HL-60 (cell line): ENCODE measurements around the gene MACC1.
A peak's percentile ranks its signal among the peaks of the same experiment; 100 is the strongest.

ENCODE experiments used
- DNase-seq, 2 experiments: peaks; one replicate each; pipeline ENCODE4 v3.0.0-alpha.2; 2010 to 2020; ENCODE audit warnings: low read depth in 1 of 2, low spot score in 1 of 2
- H3K27ac ChIP-seq: fragments of 250-450 bp; sonication (Bioruptor Pico); replicated peaks from 2 replicates; pipeline ENCODE4 v1.5.1; 2020; ENCODE audit warnings: mild to moderate bottlenecking, moderate library complexity
- H3K27me3 ChIP-seq: fragments of 250-450 bp; sonication (Bioruptor Pico); 2 replicates; pipeline ENCODE4 v1.5.1; 2021; ENCODE audit warnings: mild to moderate bottlenecking, moderate library complexity; ENCODE audit not compliant: insufficient read depth, poor library complexity, severe bottlenecking
- H3K4me3 ChIP-seq: replicated peaks from 2 replicates; pipeline ENCODE4 v1.5.1; 2011; ENCODE audit warnings: mild to moderate bottlenecking, control low read depth, low read length; ENCODE audit not compliant: insufficient read depth
- GABPA ChIP-seq: IDR thresholded peaks from 2 replicates; pipeline ENCODE4 v1.6.1; 2012; ENCODE audit warnings: low read depth
- POLR2AphosphoS5 ChIP-seq: IDR thresholded peaks from 2 replicates; pipeline ENCODE4 v1.6.1; 2012; ENCODE audit warnings: low read depth
- SPI1 ChIP-seq: IDR thresholded peaks from 2 replicates; pipeline ENCODE4 v1.6.1; 2012; ENCODE audit warnings: low read depth, mild to moderate bottlenecking, borderline replicate concordance
- TF ChIP-seq, protein P1 (sequence below): IDR thresholded peaks from one replicate; pipeline ENCODE4 v1.5.1; 2011; ENCODE audit warnings: low read length, control low read depth, inconsistent platforms; ENCODE audit not compliant: insufficient read depth
- TF ChIP-seq, protein P2 (sequence below): IDR thresholded peaks from 2 replicates; pipeline ENCODE4 v1.6.1; 2012; ENCODE audit warnings: low read depth; ENCODE audit not compliant: insufficient replicate concordance

The MACC1 gene

GRCh38 chr7:20244334-20245120 is 27.3 kb upstream of the MACC1 start:
- Histone ChIP-seq H3K4me3 (no peak overlapping the region), H3K27me3 (no peaks in the 10 kb centered on the region), H3K27ac (no peak overlapping the region)
- no peak for DNase-seq
- TF ChIP-seq, protein P1, sequence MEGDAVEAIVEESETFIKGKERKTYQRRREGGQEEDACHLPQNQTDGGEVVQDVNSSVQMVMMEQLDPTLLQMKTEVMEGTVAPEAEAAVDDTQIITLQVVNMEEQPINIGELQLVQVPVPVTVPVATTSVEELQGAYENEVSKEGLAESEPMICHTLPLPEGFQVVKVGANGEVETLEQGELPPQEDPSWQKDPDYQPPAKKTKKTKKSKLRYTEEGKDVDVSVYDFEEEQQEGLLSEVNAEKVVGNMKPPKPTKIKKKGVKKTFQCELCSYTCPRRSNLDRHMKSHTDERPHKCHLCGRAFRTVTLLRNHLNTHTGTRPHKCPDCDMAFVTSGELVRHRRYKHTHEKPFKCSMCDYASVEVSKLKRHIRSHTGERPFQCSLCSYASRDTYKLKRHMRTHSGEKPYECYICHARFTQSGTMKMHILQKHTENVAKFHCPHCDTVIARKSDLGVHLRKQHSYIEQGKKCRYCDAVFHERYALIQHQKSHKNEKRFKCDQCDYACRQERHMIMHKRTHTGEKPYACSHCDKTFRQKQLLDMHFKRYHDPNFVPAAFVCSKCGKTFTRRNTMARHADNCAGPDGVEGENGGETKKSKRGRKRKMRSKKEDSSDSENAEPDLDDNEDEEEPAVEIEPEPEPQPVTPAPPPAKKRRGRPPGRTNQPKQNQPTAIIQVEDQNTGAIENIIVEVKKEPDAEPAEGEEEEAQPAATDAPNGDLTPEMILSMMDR = no peak
- no peak for TF ChIP-seq SPI1
- no peak for TF ChIP-seq POLR2AphosphoS5
- TF ChIP-seq GABPA = no peak
- TF ChIP-seq, protein P2, sequence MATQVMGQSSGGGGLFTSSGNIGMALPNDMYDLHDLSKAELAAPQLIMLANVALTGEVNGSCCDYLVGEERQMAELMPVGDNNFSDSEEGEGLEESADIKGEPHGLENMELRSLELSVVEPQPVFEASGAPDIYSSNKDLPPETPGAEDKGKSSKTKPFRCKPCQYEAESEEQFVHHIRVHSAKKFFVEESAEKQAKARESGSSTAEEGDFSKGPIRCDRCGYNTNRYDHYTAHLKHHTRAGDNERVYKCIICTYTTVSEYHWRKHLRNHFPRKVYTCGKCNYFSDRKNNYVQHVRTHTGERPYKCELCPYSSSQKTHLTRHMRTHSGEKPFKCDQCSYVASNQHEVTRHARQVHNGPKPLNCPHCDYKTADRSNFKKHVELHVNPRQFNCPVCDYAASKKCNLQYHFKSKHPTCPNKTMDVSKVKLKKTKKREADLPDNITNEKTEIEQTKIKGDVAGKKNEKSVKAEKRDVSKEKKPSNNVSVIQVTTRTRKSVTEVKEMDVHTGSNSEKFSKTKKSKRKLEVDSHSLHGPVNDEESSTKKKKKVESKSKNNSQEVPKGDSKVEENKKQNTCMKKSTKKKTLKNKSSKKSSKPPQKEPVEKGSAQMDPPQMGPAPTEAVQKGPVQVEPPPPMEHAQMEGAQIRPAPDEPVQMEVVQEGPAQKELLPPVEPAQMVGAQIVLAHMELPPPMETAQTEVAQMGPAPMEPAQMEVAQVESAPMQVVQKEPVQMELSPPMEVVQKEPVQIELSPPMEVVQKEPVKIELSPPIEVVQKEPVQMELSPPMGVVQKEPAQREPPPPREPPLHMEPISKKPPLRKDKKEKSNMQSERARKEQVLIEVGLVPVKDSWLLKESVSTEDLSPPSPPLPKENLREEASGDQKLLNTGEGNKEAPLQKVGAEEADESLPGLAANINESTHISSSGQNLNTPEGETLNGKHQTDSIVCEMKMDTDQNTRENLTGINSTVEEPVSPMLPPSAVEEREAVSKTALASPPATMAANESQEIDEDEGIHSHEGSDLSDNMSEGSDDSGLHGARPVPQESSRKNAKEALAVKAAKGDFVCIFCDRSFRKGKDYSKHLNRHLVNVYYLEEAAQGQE = no peak

- TF ChIP-seq POLR2AphosphoS5 (no peak), GABPA (no peak), SPI1 (peak; percentile 80)
- TF ChIP-seq, protein P1 = no peak
- H3K27ac ChIP-seq = no peak overlapping the region
These were observed 24.7 kb upstream of the MACC1 start for GRCh38 chr7:20241911-20242261.

DNA sequence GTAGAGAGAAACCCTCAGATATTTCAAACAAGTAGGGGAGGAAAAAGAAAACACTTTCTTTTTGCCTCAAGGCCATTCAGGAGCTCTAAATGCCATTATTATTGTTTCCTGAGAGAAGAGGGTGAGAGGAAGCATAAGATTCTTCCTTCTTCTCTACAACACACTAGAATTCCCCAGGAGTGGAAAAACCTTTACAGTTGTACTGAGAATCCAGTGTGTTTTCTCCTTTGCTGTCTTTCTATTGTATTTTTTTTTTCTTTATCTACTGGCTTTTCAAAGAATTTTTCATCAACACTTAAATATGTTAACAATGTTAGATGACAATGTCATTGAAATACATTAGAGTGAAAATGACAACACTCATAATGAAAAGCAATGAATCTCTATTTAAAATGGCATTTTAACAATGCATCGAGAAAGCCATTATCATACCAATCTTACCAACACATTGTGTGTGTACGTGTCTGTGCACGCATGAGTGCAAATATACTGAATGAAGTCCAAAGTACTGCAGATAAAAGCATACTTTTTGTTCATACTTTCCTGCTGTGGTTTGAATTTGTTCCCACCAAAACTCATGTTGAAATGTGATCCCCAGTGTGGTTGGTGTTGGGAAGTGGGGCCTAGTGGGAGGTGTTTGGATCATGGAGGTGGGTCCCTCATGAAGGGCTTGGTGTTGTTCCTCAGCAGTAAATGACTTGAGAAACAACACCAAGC is 24.2 kb upstream of the MACC1 start:
- Histone ChIP-seq H3K27ac (no peak overlapping the region), H3K27me3 (no peaks in the 10 kb centered on the region), H3K4me3 (no peak overlapping the region)
- DNase-seq = no peak
- TF ChIP-seq POLR2AphosphoS5 (no peak), GABPA (no peak), SPI1 (no peak)
- TF ChIP-seq, protein P2 = no peak

More at GRCh38 chr7:20241911-20242261, 24.7 kb upstream of the MACC1 start:
- Histone ChIP-seq H3K27me3 (no peaks in the 10 kb centered on the region), H3K4me3 (no peak overlapping the region)
- peak in 1 of 2 experiments; percentile 15 for DNase-seq

GRCh38 chr7:20240080-20240926 is 23.1 kb upstream of the MACC1 start:
- no peak overlapping the region for H3K27ac ChIP-seq
- DNase-seq = no peak
- H3K4me3 ChIP-seq = no peak overlapping the region
- TF ChIP-seq, protein P2 = no peak
- no peak for TF ChIP-seq GABPA
- TF ChIP-seq, protein P1 = no peak
- no peak for TF ChIP-seq POLR2AphosphoS5
- H3K27me3 ChIP-seq = no peaks in the 10 kb centered on the region
